Glutamatergic neuron (in vitro differentiated cells): ENCODE measurements around the gene FGR. TPM values are rescaled to one million over a fixed set of nuclear protein-coding genes. Genes with fewer than 3 reads are reported as not detected.

Source experiments
- DNase-seq: peaks from one replicate; pipeline ENCODE4 v3.0.0; 2022
- H3K27ac Mint-ChIP-seq: one replicate; pipeline ENCODE4 v1.8.0; 2020; ENCODE audit warnings: mild to moderate bottlenecking, mixed read lengths, inconsistent platforms; ENCODE audit not compliant: unreplicated experiment
- H3K27me3 Mint-ChIP-seq: one replicate; pipeline ENCODE4 v1.8.0; 2020; ENCODE audit warnings: mild to moderate bottlenecking, moderate library complexity, mixed read lengths, inconsistent platforms; ENCODE audit not compliant: unreplicated experiment
- H3K36me3 Mint-ChIP-seq: one replicate; pipeline ENCODE4 v1.8.0; 2020; ENCODE audit warnings: mild to moderate bottlenecking, mixed read lengths, inconsistent platforms; ENCODE audit not compliant: unreplicated experiment
- H3K4me1 Mint-ChIP-seq: one replicate; pipeline ENCODE4 v1.8.0; 2020; ENCODE audit warnings: mild to moderate bottlenecking, low read depth, mixed read lengths, inconsistent platforms; ENCODE audit not compliant: unreplicated experiment
- H3K4me3 Mint-ChIP-seq: one replicate; pipeline ENCODE4 v1.8.0; 2020; ENCODE audit warnings: mild to moderate bottlenecking, mixed read lengths, inconsistent platforms; ENCODE audit not compliant: unreplicated experiment
- H3K9me3 Mint-ChIP-seq: one replicate; pipeline ENCODE4 v1.8.0; 2020; ENCODE audit warnings: mild to moderate bottlenecking, moderate library complexity, mixed read lengths, inconsistent platforms; ENCODE audit not compliant: unreplicated experiment
- total RNA-seq: library from RNA; stranded (reverse); fragmentation: NEBNext Ultra II Directional; extraction: Animal tissue kit (Norgen Biotek cat#: 25700); gene quantifications from one replicate; pipeline ENCODE4 v1.2.1, GENCODE V29; 2021; ENCODE audit not compliant: unreplicated experiment
- TF ChIP-seq, protein P1 (sequence below): fragments of 200-600 bp; sonication (generic); IDR thresholded peaks from one replicate; pipeline ENCODE4 v1.5.0; 2021; ENCODE audit not compliant: partially characterized antibody, unreplicated experiment

Gene FGR
- total RNA-seq, 1 donor from 2014 or later, result not detected

DNA sequence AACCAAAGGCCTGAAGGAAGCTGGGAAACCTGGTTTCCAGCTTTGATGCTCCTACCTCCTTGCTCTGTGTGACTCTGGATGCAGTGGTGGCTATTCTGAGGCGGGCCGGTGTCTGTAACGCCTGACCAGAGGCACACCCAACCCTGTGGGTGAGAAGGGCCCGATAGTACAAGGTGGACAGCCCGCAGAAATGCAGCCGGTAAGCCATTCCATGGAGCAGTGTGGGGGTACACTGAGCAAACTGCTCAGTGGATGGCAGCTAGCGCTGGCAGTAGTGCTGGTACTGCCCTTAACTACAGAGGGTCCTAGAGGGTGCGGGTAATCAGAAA, 67.0 kb downstream of the FGR start:
- H3K9me3 Mint-ChIP-seq, result peaks cover 9% of the 10 kb centered on the region
- no peaks in the 10 kb centered on the region for H3K36me3 Mint-ChIP-seq
- peak overlapping the region; percentile 78 for H3K4me3 Mint-ChIP-seq
- H3K4me1 Mint-ChIP-seq, result peaks cover 76% of the 10 kb centered on the region
- DNase-seq, result no peak
- H3K27me3 Mint-ChIP-seq, result peaks cover 27% of the 10 kb centered on the region
- peak overlapping the region; percentile 62 for H3K27ac Mint-ChIP-seq
- TF ChIP-seq, protein P1, sequence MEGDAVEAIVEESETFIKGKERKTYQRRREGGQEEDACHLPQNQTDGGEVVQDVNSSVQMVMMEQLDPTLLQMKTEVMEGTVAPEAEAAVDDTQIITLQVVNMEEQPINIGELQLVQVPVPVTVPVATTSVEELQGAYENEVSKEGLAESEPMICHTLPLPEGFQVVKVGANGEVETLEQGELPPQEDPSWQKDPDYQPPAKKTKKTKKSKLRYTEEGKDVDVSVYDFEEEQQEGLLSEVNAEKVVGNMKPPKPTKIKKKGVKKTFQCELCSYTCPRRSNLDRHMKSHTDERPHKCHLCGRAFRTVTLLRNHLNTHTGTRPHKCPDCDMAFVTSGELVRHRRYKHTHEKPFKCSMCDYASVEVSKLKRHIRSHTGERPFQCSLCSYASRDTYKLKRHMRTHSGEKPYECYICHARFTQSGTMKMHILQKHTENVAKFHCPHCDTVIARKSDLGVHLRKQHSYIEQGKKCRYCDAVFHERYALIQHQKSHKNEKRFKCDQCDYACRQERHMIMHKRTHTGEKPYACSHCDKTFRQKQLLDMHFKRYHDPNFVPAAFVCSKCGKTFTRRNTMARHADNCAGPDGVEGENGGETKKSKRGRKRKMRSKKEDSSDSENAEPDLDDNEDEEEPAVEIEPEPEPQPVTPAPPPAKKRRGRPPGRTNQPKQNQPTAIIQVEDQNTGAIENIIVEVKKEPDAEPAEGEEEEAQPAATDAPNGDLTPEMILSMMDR, result no peak

DNA sequence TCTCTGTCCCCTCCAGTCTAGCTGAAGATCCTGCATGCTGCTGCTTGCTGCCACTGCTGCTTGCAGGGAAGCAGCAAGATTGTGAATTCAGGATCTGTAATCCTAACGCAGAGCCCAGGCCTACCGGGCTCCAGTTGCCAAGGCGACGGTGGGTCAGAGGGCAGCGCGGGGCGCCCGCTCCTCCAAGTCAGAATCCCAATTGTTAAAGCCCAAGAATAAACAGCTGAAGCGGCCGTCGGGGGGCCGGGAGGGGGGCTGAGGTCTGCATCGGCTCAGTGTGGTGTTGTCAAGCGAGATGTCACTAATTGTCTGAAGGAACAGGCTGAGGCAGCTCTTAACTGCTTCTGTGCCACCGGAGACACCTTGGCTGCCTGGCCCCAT, 67.8 kb downstream of the FGR start:
- Mint-ChIP-seq H3K36me3 (no peaks in the 10 kb centered on the region), H3K4me3 (peak overlapping the region; percentile 78), H3K4me1 (peaks cover 75% of the 10 kb centered on the region), H3K9me3 (peaks cover 16% of the 10 kb centered on the region), H3K27me3 (peaks cover 25% of the 10 kb centered on the region), H3K27ac (peak overlapping the region; percentile 73)
- TF ChIP-seq, protein P1, result no peak
- DNase-seq, result no peak

DNA sequence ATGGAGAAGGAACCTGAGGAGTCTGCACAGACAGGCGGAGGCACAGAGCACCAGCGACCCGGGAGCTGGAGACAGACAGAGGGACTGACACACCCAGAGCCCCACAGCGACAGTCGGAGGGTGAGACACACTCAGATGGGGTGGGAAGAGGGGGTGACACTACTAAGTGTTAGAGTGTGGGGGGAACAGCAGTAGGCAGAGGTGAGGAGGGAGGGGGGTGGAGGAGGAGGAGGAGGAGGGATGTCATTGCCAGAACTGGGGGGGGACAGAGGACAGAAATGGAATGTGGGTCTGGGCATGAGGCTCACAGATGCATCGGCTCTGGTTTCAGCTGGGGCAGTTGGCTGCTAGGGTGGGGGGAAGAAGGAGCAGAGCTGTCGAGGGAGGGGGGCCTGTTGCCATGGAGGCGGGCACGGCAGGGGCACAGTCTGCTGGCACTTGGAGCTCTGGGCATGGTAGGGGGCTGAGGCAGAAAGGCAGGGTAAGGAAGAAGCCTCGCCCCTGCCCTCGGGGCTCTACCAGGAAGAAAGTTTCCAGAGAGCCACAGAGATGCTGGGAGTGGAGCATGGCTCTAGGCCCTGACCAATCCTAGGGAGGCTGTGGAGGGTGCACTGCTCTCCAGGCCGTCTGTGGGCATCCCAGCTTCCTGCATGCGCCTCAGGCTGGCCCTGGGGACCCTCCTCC, 68.4 kb downstream of the FGR start:
- H3K4me1 Mint-ChIP-seq, result peaks cover 73% of the 10 kb centered on the region
- H3K36me3 Mint-ChIP-seq, result no peaks in the 10 kb centered on the region
- H3K27me3 Mint-ChIP-seq, result peaks cover 27% of the 10 kb centered on the region
- peak overlapping the region; percentile 78 for H3K4me3 Mint-ChIP-seq
- TF ChIP-seq, protein P1, result no peak
- H3K27ac Mint-ChIP-seq, result peak overlapping the region; percentile 81
- H3K9me3 Mint-ChIP-seq, result peaks cover 16% of the 10 kb centered on the region
- DNase-seq, result no peak

DNA sequence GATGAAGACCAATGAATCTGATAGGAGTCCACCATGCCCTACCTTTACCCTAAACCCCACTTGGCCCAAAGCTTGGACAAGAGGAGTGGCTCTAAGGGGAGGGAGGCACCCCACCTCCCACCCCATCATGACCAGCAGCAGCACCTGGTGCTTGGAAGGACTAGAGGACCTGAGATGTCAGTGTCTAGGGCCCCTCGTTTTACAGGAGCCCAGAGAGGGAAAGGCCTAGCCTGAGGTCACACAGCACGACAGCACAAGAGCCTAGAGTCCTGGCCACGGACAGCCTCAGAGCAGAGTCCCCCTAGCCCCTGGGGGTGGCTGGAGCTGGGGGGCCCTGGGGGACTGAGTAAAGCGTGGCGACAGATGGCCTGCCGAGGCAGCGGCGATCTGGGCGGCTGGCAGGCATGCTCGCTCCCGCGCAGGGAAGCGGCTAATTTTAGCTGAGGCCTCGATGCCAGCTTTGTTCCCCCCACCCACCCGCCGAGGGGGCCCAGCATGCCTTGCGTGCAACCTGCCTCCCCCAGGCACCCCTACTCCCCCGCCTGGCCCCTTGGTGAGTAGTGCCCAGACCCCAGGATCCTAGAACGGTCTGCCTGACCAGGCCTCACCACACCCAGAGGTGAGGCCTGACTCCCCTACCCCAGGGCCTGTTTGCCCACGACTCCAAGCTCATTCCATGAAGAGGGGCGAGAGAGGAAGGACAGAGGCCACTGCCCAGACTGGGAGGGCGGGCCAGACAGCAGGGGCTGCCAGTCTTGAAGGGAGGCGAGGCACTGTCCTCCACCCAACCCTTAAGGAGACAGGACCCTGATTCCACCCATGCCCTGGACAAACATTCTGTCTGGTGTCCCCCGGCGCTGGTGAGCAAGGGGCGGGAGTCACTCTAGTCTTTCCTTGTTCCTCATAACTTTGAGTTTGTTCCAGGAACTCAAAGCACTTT, 70.0 kb downstream of the FGR start:
- peak overlapping the region; percentile 28 for H3K27ac Mint-ChIP-seq
- H3K4me3 Mint-ChIP-seq, result peak overlapping the region; percentile 42
- peaks cover 16% of the 10 kb centered on the region for H3K9me3 Mint-ChIP-seq
- peaks cover 29% of the 10 kb centered on the region for H3K27me3 Mint-ChIP-seq
- peaks cover 79% of the 10 kb centered on the region for H3K4me1 Mint-ChIP-seq
- H3K36me3 Mint-ChIP-seq, result no peaks in the 10 kb centered on the region
- DNase-seq, result no peak
- TF ChIP-seq, protein P1, result no peak
